Measurements from ENCODE around the gene ARPC2. TPM values are rescaled to one million over a fixed set of nuclear protein-coding genes. Genes with fewer than 3 reads are reported as not detected.

The ARPC2 gene
- total and polyA plus RNA-seq, 2 of the 13 experiments (the other 11 are each of a cell fraction or from before 2014, with no cell fraction given): 168 to 303 TPM

- no peak for TF ChIP-seq ZNF788 (CRISPR knock-in tag; IDR thresholded peaks at IDR 0.05; ENCODE audit: borderline replicate concordance)
- TF ChIP-seq ZNF280B (CRISPR knock-in tag; IDR thresholded peaks at IDR 0.05; ENCODE audit: borderline replicate concordance): no peak
- TF ChIP-seq GPN1 (CRISPR knock-in tag; IDR thresholded peaks at IDR 0.05; ENCODE audit: borderline replicate concordance): no peak
- TF ChIP-seq REXO4 (CRISPR knock-in tag; IDR thresholded peaks at IDR 0.05; ENCODE audit: borderline replicate concordance): no peak
- no peak for TF ChIP-seq ZNF230 (CRISPR knock-in tag; IDR thresholded peaks at IDR 0.05)
Measured at GRCh38 chr2:218276986-218277755, 60.2 kb downstream of the ARPC2 start (continued).

GRCh38 chr2:218277921-218278320 is 60.9 kb downstream of the ARPC2 start:
- Histone ChIP-seq H3K36me3 (replicated peaks in 1 of 2; ENCODE audit: control insufficient read depth in 1 of 2, insufficient read depth in 2 of 2, low read length in 2 of 2) (peaks cover 57 to 90% of the 10 kb centered on the region in 2 experiments), H3K4me1 (ENCODE audit: insufficient read depth, low read length) (peaks cover 3% of the 10 kb centered on the region), H3K27ac (ENCODE audit: extremely low read length, insufficient read depth, low read length) (no peak overlapping the region), H3K9ac (ENCODE audit: insufficient read depth, low read depth, low read length) (no peak overlapping the region), H3K4me2 (ENCODE audit: low read depth, low read length) (no peak overlapping the region), H3K9me3 (ENCODE audit: low read length) (no peaks in the 10 kb centered on the region), H3K4me3 (replicated peaks in 1 of 3; ENCODE audit: insufficient read depth in 1 of 3, low read depth in 2 of 3, low read length in 3 of 3) (no peak overlapping the region), H3K79me2 (ENCODE audit: insufficient read depth, low read length) (no peaks in the 10 kb centered on the region), H3K27me3 (ENCODE audit: control insufficient read depth in 1 of 2, insufficient read depth in 2 of 2, low read length in 2 of 2) (no peaks in the 10 kb centered on the region), H4K20me1 (ENCODE audit: insufficient read depth, low read length) (peaks cover 8% of the 10 kb centered on the region; the same call in 1 of the 2 replicates), H2AFZ (ENCODE audit: low read length) (no peak overlapping the region)
- ChIA-PET POLR2A (interaction anchor here (1.3 kb wide), 1 partner anchor 9 kb away, joined by 3 read pairs; no protein-coding TSS in a partner anchor), CTCF (ENCODE audit: low intra/inter-chr PET ratio, low total read pairs) (no interaction called here)
- no peak for TF ChIP-seq ZNF232 (CRISPR knock-in tag; IDR thresholded peaks at IDR 0.05; ENCODE audit: borderline replicate concordance)
- TF ChIP-seq ZNF850 (CRISPR knock-in tag; conservative IDR thresholded peaks at IDR 0.05): no peak
- no peak for TF ChIP-seq ZBTB14 (CRISPR knock-in tag; IDR thresholded peaks at IDR 0.05)
- TF ChIP-seq ZNF709 (CRISPR knock-in tag; IDR thresholded peaks at IDR 0.05): no peak
- ATAC-seq: no peak
- no peak for DNase-seq (ENCODE audit: low spot score)
- no peak for FAIRE-seq
- TSS peak; percentile 23 for BruUV-seq (replicated peaks)
- in situ Hi-C loops (cut with HindIII; ENCODE audit: extremely low pct_ligation_motif_present, low pct_unique_long_range_greater_than_20kb) (loop anchor here (10.0 kb wide), 1 partner anchor 187 kb away; no protein-coding TSS in a partner anchor), intact Hi-C loops (cut with micrococcal nuclease; ENCODE audit: unreplicated experiment) (no loop called here)
- 93% methylated on average over 7 of the region's 7 CpGs for WGBS (ENCODE audit: low lambda C conversion rate)
